Urinary bladder (tissue), 4 donors: ENCODE results near the gene MAPKAPK3. TPM values are rescaled to one million over a fixed set of nuclear protein-coding genes. Genes with fewer than 3 reads are reported as not detected.

ENCODE experiments used
- DNase-seq: peaks from one replicate; pipeline ENCODE4 v3.0.0-alpha.2; 2015; ENCODE audit errors: extremely low spot score
- H3K27ac ChIP-seq: one replicate; pipeline ENCODE4 v1.5.1; 2013; ENCODE audit warnings: low read depth, mild to moderate bottlenecking, moderate library complexity
- H3K36me3 ChIP-seq: one replicate; pipeline ENCODE4 v1.6.1; 2013; ENCODE audit warnings: mild to moderate bottlenecking, moderate library complexity; ENCODE audit not compliant: insufficient read depth
- H3K4me1 ChIP-seq: one replicate; pipeline ENCODE4 v1.6.1; 2013; ENCODE audit warnings: mild to moderate bottlenecking, moderate library complexity; ENCODE audit not compliant: insufficient read depth
- H3K4me3 ChIP-seq: one replicate; pipeline ENCODE4 v1.5.1; 2013; ENCODE audit warnings: low read depth, low read length
- WGBS: extraction: QIAGEN DNeasy Blood & Tissue Kit; methylation state at CpG from one replicate; pipeline ENCODE4 v1.1.7; 2013; 5-methylcytosine and 5-hydroxymethylcytosine counted together
- polyA plus RNA-seq: library from polyadenylated mRNA; stranded (reverse); fragments of 200-250 nt; gene quantifications from one replicate; pipeline ENCODE4 v1.2.3, GENCODE V29; 2013
- total RNA-seq: library from RNA; depleted of rRNA; stranded (reverse); fragments of >200 nt; gene quantifications from one replicate; pipeline ENCODE4 v1.2.3, GENCODE V29; 2014
- donor health status: healthy with polysubstance abuse.
- donor health status: healthy.

Gene MAPKAPK3
- total and polyA plus RNA-seq, 2 donors, result 20.5 to 23.0 TPM

- Histone ChIP-seq H3K36me3 (no peaks in the 10 kb centered on the region), H3K4me1 (no peaks in the 10 kb centered on the region), H3K27ac (no peak overlapping the region), H3K4me3 (no peak overlapping the region)
- no peak for DNase-seq
- 94% methylated on average over 6 of the region's 6 CpGs for WGBS
Measured at GRCh38 chr3:50599115-50599715, 17.7 kb upstream of the MAPKAPK3 start.

GRCh38 chr3:50599716-50600118 lies 17.2 kb upstream of the MAPKAPK3 start:
- no peak for DNase-seq
- no peaks in the 10 kb centered on the region for H3K4me1 ChIP-seq
- H3K27ac ChIP-seq, result no peak overlapping the region
- no peak overlapping the region for H3K4me3 ChIP-seq
- 79% methylated on average over 1 of the region's 1 CpG for WGBS
- H3K36me3 ChIP-seq, result no peaks in the 10 kb centered on the region

GRCh38 chr3:50600141-50600753 lies 16.7 kb upstream of the MAPKAPK3 start:
- Histone ChIP-seq H3K27ac (peak overlapping the region; percentile 77), H3K4me1 (no peaks in the 10 kb centered on the region), H3K4me3 (no peak overlapping the region), H3K36me3 (no peaks in the 10 kb centered on the region)
- no peak for DNase-seq
- 77% methylated on average over 9 of the region's 9 CpGs for WGBS

- peak overlapping the region; percentile 95 for H3K27ac ChIP-seq
- no peaks in the 10 kb centered on the region for H3K4me1 ChIP-seq
- no peaks in the 10 kb centered on the region for H3K36me3 ChIP-seq
- peak; percentile 85 for DNase-seq
- WGBS, result 2% methylated on average over 14 of the region's 14 CpGs
- H3K4me3 ChIP-seq, result no peak overlapping the region
Measured at GRCh38 chr3:50600841-50601591, 15.9 kb upstream of the MAPKAPK3 start.

DNA sequence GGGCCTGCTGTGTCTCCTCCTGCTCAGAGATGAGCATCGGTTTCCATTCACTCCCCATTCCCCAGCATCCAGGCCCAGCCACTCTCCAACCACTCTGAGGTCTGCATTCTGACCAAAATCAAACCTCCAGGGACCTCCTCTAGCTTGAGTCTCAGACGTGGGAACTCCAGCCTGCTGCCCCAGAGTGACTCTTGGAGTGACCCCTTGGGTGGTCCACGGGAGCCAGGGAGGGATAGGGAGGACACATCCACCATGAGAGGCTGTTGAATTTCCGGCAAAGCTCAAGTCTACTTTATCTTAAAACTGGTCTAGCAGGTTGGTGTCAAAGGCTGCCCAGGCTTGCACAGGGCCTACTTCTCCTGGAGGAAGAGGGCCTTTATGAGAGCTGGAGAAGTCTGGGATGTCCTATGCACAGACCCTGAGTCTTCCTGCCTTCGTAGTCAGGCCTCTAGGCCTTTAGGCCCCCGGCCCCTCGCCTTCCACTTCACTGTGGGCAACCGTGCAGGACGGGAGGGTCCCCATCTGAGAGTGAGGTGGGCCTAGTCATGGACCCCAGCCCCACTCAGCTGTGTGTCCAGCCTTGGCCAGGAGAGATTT lies 14.3 kb upstream of the MAPKAPK3 start:
- DNase-seq, result no peak
- H3K27ac ChIP-seq, result peak overlapping the region; percentile 95
- no peaks in the 10 kb centered on the region for H3K4me1 ChIP-seq
- 70% methylated on average over 9 of the region's 9 CpGs for WGBS
- H3K4me3 ChIP-seq, result no peak overlapping the region
- H3K36me3 ChIP-seq, result no peaks in the 10 kb centered on the region

DNA sequence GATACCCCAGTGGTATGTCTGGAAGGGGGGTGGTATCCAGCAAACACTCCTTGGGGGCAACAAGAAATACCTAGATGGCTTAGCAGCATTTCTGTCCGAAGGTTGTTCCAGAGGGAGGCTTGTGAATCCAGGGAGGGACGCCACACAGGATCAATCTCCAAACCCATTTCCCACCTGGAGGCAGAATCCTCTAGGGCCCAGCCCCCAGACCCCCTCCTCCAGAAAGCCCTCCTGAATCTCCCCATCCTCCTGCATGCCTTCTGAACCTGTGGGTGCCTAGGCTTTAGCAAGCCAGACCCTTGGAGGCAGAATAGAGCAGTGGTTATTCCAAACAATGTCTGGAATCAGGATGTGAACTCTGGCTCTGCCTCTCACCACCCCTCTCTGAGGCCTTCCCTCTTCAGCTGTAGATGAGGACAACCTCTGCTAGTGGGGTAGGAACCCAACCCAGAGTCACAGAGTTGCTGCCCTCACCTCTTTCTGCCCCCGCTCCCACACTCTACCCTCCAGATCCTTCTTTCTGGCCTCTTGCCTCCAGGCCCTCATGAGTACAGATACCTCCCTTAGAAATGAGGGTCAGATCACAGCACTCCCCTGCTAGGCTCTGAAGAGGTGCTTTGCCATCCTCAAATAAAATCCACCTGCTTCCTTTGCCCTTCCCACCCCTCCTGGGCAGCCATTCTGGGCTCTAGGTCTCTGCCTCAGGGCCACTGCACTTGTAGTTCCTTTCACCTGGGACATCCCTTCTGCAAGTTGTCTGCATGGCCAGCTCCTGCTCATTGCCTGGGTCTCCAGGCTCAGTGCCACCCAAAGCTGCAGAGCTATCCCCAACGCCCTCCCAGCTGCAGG lies 13.5 kb upstream of the MAPKAPK3 start:
- no peaks in the 10 kb centered on the region for H3K36me3 ChIP-seq
- DNase-seq, result no peak
- no peak overlapping the region for H3K4me3 ChIP-seq
- WGBS, result 68% methylated on average over 4 of the region's 4 CpGs
- no peaks in the 10 kb centered on the region for H3K4me1 ChIP-seq
- peak overlapping the region; percentile 95 for H3K27ac ChIP-seq

- Histone ChIP-seq H3K27ac (no peak overlapping the region), H3K4me3 (no peak overlapping the region), H3K4me1 (no peaks in the 10 kb centered on the region), H3K36me3 (no peaks in the 10 kb centered on the region)
- 81% methylated on average over 5 of the region's 5 CpGs for WGBS
- DNase-seq, result no peak
Measured at GRCh38 chr3:50604110-50604621, 12.8 kb upstream of the MAPKAPK3 start.

DNA sequence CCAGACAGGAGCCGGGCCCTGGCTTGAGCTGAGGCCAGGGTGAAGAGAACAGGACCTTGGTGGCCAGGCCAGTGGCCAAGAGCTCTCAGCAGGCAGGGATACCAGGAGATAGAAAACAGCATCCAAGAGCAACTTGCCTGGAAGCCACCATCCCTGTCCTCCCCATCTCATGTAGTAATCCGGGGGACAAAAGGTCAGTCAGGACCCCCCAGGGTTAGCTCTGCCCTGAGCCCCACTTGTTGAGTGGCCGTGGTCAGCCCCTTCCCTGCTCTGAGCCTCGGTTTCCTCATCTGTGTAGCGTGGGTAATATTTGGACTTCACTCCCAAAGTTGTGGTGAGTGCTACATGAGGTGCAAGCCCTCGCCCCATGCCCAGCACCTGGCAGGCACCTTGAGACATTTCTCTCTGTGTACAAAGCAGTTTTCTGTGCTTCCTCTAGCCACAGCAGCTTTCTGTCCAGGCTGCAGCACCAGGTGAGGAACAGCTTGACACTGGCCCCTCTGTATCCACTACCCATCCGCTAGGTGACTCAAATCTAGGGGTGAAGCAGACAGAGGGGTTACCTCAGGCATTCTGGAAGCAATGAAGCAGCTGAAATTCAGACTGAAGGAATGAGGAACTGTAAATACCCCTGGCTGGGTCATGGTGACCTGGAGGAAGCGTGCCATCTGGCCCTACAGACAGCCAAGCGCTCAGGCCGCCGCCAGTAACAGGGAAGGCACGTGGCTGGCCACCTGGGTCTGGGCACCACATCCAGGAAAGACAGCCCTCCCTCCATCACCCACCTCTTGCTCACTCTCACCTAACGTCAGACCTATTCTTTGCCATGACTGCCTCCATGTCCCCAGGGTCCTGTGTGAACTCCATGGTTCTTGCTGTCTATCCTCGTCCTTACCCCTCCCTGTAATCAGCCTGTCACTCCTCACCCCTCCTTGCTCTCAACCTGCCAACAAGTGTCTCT lies 12.0 kb upstream of the MAPKAPK3 start:
- 76% methylated on average over 14 of the region's 14 CpGs for WGBS
- Histone ChIP-seq H3K4me3 (no peak overlapping the region), H3K36me3 (no peaks in the 10 kb centered on the region), H3K27ac (peak overlapping the region; percentile 1), H3K4me1 (no peaks in the 10 kb centered on the region)
- no peak for DNase-seq

DNA sequence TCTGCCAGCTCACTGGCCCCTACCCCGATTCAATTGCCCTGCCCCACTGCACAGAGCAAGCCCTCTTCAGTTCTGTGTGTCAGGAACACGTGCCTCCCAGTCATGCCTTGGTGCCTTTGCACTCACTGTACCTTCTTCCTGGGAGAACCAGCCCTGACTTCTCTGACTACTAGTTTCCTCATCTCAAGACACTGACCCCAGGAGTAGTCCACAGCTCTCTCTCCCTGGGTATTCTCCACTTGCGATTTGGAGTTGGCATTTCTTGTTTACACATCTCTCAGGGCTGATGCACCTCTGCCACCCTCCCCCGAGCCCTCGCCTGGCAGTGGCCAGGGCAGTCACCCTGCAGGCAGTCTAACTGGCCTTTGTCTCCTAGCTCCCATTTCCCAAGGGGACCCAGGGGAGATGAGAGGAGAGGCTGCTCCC lies 11.0 kb upstream of the MAPKAPK3 start:
- Histone ChIP-seq H3K4me3 (no peak overlapping the region), H3K36me3 (no peaks in the 10 kb centered on the region), H3K27ac (no peak overlapping the region), H3K4me1 (no peaks in the 10 kb centered on the region)
- 73% methylated on average over 5 of the region's 5 CpGs for WGBS
- no peak for DNase-seq

DNA sequence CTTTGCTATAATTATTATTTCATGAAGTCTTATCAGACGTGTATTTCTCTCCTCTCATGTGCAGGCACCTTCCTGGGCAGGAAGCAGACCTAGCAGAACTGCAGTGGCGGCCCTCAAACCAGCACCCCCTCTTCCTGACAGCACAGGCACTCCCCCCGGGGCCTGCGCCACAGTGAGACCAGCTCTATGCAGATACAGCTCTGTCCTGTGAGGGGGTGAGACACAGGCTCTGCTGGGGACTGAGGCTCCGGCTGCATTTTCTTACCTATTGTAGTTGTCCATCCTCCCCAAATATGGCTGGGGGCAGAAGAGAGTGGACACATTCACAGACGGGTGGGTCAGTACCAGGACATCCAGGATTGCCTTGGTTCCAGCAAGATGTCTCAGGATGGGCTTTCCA lies 10.4 kb upstream of the MAPKAPK3 start:
- Histone ChIP-seq H3K4me1 (no peaks in the 10 kb centered on the region), H3K36me3 (no peaks in the 10 kb centered on the region), H3K4me3 (no peak overlapping the region), H3K27ac (no peak overlapping the region)
- WGBS, result 67% methylated on average over 6 of the region's 6 CpGs
- no peak for DNase-seq

DNA sequence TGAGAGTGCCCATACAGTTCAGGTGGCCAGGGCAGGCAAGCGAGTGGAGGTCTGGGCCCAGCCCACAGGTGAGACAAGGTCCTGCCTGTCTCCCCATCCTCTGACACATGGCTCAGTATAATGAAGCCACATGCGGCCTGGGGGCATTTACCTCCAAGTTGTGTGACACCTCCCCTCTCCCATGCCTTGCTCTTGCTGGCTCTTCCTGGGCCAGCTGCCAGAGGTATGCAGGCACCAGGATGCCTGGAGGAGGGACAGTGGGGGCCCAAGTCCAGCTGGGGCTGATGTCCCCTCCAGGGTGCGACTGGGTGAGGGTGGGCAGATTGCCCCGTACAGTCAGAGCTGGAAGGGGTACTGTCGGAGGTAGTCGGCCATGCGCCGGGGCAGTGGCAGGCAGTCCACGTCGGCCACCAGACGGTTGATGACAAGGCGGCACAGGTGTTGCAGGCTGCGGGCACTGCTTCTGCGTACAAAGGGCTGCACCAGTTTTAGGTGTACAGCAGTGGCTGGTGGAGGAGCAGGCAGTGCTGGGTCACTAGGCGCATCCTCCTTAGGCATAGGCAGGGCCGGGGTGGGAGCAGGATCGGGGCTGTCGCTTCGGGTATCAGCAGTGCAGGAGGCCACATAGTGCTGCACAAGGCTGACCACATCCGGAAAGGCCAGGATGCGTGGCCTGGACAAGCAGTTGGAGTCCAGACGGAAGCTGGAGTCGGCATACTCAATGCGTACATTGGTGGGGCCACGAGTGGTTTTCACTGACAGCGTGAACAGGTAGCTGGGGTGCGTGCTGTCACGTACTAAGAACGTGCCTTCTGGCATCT lies 9.5 kb upstream of the MAPKAPK3 start:
- 85% methylated on average over 29 of the region's 29 CpGs for WGBS
- Histone ChIP-seq H3K4me1 (no peaks in the 10 kb centered on the region), H3K27ac (no peak overlapping the region), H3K36me3 (no peaks in the 10 kb centered on the region), H3K4me3 (no peak overlapping the region)
- no peak for DNase-seq

DNA sequence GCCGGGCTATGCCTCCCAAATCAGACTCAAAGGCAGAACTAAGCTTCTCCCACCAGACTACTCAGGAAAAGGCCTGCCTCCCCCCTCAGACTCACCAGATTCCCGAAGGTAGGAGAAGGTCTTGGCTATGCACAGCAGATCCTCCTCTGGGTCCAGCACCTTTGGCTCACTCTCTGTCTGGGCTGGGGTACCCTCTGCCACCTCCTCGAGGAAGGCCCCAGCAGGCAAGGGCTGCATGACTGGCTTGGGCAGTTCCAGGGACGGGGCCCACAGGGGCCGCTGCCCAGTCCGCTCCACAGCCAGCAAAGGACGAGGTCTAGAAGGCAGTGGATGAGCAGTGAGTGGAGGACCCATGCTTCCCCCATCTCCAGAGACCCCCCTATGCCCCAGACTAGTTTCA lies 8.7 kb upstream of the MAPKAPK3 start:
- Histone ChIP-seq H3K4me1 (no peaks in the 10 kb centered on the region), H3K27ac (no peak overlapping the region), H3K36me3 (no peaks in the 10 kb centered on the region), H3K4me3 (no peak overlapping the region)
- 85% methylated on average over 7 of the region's 7 CpGs for WGBS
- DNase-seq, result no peak
